SH-SY5Y (cell line): Measurements from ENCODE around the gene C1QTNF12.

ENCODE experiments used
- GATA2 ChIP-seq: IDR thresholded peaks from 2 replicates; pipeline ENCODE4 v1.6.1; 2011; ENCODE audit warnings: mild to moderate bottlenecking, low read depth, low read length
- GATA3 ChIP-seq: IDR thresholded peaks from 2 replicates; pipeline ENCODE4 v1.6.1; 2011; ENCODE audit warnings: low read depth, mild to moderate bottlenecking, low read length, moderate library complexity

The C1QTNF12 gene

DNA sequence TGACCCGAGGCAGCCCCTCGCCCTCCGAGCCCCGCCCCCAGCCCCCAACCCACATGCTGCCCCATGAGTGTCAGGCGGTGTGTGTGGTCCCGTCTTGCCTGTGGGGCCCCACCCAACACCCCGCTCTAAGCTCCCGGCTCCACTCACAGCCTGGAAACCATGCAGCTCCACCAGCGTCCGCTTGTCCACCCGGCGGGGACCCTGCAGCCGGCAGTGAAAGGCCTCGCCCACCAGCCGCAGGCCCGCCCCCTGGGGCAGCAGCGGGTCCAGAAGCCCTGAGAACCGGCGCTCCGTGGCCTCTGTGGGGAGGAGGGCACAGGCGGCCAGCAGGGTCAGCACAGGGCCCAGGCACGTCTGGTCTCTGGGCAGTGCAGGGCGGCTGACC, 2.7 kb downstream of the C1QTNF12 start:
- no peak for TF ChIP-seq GATA2
- no peak for TF ChIP-seq GATA3

DNA sequence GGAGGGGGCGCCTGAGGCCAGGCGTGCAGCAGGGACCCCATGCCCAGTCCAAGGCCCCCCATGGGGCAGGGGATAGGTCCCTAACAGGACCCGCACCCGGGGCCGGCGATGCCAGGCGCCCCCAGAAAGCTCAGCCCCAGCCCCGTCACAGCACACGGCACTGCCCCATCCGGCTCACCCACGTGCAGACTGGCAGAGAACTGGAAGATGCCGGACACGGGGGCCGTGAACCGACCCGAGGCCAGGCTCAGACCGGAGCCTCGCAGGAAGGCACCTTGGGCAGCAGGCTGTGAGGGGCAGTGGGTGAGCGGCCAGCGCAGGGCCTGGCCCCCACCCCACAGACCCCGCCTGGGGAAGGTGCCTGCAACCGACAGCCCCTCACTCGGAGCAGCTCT, 3.3 kb downstream of the C1QTNF12 start:
- TF ChIP-seq GATA3 (no peak), GATA2 (no peak)

DNA sequence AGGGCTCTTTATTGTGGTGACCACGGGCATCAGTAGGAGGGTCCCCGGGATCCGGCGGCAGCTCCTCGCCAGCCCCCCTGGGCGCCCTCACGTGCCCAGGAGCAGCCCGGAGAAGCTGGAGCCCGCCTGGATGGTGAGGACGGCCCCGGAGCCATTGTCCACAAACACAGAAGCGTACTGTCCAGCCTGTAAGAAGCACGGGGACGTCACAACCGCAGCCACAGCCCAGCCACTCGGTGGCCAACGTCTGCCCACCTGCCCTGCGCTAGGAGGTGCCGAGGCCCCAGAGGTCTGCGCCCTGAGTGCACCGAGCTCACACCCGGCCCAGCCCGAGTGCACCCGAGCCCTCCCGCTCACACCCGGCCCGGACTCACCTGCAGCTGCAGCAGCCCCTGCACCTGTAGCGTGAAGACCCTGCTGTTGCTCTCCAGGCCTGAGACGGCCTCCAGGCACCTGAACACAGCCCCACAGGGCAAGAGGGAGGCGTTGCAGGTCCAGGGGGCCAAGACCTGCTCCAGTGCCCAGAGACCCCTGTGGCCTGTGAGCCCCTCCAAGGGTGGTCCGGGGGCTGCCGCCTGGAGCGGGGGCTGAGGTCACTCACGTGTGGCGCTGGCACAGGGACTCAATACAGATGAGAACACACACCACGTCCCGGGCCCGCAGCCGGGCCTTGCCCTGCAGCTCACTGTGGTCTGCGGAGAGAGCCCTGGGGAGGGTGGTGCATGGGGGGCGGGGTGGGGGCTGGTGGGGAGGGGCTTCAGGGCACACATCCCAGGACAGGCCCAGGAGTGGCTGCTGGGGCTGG, 3.9 kb downstream of the C1QTNF12 start:
- TF ChIP-seq GATA2 = no peak
- TF ChIP-seq GATA3 = no peak

DNA sequence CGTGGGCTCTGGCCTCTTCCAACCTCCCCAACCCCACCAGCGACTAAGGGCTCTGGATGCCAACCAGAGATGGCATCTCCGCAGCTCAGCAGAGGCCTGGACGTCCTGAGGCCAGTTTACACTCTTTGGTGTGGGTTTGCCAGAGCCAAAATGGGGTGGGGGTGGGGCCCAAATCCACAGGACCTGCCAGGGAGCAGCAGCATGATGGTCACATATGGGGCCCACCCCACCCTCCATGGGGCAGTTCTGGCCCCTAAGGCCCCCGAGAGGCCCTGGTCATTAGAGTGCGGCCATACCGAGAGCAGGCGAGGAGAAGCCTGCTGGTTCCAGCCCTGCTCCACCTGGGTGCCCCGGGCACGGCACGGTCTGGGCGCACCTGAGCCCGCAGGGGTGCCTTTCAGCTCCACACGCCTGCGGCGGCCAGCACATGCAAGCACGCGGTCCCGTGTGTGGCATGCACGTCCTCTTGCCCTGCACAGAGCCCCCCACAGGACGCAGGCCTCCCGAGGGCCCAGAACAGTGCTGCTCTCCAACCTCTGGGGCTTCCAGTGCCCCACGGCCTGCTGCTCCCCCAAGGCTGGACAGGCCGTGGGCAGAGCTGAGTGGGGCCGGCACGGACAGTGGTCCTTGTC, 4.8 kb downstream of the C1QTNF12 start:
- no peak for TF ChIP-seq GATA2
- no peak for TF ChIP-seq GATA3

DNA sequence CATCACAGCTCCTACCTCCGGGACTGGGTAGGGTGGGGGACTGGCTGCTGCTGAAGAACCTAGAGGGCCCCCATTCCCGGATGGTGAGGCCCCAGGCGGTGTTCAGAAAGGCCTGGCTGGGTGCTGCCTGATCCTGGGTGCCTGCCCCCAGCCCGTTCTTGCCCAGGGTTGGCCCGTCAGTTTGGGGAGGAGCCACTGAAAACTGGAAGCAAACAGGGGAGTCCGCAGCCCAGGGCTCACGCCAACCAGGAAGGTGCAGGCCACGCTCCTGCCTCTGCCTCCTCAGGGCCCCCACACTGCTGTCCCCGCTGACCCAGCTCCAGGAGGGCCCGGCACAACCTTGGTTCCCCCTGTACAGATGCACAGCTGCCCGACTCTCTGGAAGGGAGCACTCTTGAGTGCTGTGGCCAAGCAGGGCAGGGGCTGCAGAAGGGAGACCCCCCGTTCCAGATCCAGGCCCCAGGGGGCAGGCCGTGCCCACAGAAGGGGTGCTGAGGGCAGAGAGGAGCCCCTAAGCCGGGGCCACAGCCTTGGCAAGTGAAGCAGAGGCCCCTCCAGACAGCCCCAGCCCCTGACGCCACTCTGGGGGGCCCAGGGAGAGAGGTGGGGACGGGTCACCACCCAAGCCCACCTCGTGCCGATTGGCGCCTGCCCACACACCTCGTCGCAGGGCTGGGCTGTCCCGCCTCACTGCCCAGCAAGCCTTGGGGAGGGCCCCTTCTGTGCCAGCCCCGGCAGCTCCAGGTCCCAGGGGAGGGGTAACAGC, 5.5 kb downstream of the C1QTNF12 start:
- TF ChIP-seq GATA3 (no peak), GATA2 (no peak)

DNA sequence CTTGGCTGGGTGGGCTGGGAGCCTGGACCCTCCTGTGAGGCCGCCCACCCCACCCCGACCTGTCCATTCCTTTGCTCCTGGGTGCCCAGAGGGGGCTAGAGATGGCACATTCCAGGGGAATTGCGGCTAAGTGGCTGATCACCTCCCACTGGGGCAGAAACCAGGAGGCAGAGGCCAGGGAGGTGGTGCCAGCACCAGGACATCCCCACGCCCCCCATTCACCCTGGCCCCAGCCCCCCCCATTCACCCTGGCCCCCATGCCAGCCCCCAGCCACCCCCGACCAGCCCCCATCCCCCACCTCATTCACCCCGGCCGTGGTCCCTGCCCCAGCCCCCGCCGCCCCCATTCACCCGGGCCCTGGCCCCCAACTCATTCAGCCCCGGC, 6.2 kb downstream of the C1QTNF12 start:
- TF ChIP-seq GATA2 (no peak), GATA3 (no peak)

DNA sequence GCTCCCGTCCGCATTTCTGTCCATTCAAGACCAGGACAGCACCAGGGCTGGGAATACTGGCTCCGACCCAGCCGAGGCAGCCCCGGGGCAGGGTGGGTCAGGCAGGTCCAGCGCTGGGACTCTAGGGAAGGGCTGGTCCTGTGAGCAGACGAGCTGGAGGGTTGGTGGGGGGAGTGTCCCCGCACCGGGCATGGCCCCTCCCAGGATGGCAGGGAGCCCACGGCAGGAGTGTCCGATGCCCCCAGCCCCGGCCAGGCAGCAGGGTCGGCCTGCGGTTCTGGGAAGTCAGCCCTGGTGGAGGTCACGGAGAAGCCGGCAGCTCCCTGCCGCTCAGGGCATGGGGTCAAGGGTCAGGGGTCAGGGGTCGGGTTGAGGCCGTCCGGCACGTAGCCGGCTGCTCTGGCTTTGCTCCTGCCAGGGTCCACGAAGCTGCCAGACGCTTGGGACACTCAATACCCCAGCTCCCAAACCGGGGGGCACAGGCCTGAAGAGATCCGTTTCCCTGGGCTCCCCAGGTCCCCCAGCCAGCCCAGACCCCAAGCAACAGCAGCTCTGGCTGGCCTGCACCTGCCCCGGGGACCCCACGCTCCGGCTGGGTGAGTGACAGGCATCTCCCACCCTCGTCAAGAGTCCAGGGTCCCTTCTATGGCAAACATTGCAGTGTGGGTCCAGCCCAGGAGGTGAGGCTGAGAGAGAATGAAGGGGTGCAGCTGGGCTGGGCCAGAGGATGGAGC, 6.7 kb downstream of the C1QTNF12 start:
- TF ChIP-seq GATA2 (no peak), GATA3 (no peak)

DNA sequence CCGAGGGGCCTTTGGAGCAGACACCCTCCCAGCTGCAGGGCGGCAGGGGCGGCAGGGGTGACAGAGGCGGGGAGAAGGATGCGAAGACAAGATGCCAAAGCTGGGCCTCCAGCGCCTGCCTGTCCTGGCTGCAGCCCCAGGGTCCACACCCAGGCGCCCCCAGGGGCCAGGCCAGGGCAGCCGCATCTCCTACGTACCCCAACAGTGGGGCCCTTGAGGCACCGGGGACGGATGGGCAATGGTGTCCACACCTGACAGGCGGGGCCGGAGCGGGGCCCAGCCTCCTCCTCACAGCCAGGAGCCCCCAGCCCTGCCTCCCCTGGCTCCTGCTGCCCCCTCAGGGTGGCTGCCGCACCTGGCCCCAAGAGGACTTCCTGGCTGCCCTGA, 7.3 kb downstream of the C1QTNF12 start:
- no peak for TF ChIP-seq GATA3
- TF ChIP-seq GATA2 = no peak

DNA sequence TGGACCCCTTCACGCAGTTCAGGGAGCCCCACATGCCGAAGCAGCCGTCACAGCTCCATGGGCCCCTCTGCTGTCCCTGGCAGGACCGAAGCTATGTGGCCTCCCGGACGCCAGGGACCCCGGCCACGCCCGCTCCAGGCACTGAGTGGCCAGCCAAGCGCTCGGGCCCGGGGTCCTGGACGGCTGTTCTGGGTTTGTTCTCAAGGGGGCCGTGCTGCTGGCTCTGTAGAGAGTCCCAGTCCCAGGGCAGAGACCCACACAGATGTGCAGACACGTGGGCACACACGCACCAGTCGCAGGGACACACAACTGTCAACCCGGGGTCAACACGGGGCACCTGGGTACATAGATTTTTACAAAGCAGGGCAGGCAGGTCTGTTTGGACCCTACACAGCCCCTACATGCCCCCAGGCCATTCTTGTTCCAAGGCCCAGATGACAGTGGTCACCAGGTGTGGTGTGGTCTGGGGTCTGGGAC, 7.8 kb downstream of the C1QTNF12 start:
- TF ChIP-seq GATA3 = no peak
- no peak for TF ChIP-seq GATA2

DNA sequence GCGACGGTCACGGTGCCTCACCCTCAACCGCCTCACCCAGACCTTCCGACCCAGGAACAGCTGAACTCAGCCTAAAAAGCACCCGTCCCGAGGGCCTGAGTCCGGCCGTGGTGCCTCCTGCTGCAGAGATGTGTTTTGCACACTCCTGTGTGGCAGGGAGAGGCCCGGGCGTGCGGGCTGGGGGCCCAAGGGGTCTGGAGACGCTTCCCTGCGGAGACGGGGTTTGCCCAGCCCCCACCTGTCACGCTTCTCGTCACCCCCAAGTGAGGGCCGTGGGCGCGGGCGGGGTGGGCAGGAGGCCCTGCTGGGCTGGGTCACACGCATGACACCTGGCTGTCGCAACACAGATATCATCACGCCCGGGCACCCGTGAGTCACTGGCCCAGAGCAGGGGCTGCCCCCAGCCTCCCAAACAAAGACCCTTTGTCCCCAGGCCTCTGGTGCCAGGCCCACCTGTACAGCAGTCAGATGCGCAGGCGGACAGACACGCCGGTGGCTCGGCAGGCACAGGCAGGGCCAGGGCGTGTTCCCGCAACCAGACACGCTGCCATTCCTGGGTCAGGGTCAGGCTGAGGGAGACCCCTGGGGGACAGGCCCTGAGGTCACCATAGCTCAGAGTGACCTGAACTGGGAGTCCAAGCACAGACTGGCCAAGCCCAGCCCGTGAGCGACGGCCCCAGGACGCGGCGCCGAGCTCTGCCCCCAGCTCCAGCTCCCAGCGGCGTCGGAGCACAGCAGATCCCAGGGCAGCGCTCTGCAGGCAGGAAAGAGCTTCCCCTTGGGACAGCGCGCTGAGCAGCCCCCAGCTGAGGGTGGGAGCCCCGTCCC, 8.4 kb downstream of the C1QTNF12 start:
- no peak for TF ChIP-seq GATA3
- TF ChIP-seq GATA2 = no peak

DNA sequence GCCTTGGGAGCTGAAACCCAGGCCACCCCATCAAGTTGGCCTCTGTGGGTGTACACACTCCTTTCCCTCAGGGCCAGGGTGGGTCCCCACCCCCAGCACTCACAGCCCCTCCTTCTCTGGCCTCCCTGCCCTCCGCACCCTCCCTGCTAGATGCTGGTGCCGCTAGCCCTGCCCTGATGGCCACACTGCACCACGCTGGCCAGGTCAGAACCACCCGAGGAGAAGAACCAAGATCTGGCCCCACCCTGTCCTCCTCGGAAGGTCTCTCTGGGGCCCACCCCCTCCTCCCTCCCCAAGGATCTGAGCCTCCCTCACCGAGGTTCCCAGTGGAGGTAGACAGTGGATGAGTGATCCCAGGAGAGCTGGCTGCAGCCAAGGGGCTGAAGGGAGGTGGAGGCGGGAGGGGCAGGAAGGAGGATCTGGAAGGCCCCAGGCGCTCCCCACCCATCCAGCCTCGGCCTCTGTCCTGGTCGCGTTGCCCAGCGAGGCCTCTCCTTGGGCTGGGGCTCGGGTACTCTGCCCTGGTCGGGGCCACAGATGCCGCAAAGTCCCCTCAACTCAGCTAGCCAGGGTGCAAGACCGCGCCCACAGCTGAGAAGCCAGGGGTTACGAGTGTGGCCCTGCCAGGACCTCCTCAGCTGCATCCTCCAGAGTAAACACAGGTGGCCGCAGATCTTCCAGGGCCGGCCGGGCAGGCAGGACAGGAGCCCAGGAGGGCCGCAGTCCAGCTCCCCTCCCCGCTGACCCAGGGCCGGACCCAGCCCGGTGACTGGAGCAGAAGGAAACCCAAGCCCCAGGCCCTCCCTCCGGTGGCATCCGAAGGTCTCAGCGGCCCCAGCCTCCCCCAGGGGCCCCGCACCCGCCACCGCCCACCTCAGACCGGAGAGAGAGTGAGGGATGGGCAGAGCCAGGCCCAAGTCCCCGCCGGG, 9.3 kb downstream of the C1QTNF12 start:
- no peak for TF ChIP-seq GATA3
- TF ChIP-seq GATA2 = no peak

DNA sequence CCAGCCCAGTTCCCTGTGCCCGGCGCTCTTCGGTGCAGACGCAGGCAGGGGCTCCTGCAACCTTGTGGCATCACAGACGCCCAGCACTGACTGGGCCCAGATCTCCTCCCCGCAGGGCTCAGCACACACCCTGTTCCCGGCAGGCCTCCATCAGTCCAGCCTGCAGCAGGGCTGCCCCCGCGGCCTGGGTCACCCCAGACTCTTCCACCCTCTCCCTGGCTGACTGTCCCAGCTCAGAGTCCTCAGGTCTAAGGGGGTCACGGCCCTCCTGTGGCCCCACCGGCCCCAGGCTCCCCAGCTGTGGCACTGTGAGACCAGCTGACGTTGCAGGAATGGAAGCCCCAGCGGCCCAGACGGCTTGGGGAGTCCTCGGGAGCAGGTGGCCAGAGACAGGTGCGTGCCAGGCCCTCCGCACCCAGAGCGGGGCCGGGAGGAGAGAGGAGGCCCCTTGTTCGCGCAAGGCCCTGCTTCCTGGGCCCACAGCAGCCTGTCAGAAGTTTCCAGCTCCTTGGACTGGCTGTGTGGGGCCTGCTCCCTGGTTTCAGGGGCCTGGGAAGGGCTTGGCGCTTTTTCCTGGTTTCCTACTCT, 10.3 kb downstream of the C1QTNF12 start:
- TF ChIP-seq GATA2 = no peak
- no peak for TF ChIP-seq GATA3
